PC-3 (cell line): Measurements from ENCODE around the gene EAF1.

Experiments used
- EZH2 ChIP-seq: fragments of 300-600 bp; sonication (generic); IDR thresholded peaks from one replicate; pipeline ENCODE4 v1.6.1; 2017; ENCODE audit warnings: antibody characterized with exemption, mild to moderate bottlenecking, low read length; ENCODE audit not compliant: unreplicated experiment
- TF ChIP-seq, protein P1 (sequence below): fragments of 300-600 bp; sonication (generic); conservative IDR thresholded peaks from 2 replicates; pipeline ENCODE4 v1.5.1; 2017; ENCODE audit warnings: antibody characterized with exemption, low read depth, mild to moderate bottlenecking, low read length

DNA sequence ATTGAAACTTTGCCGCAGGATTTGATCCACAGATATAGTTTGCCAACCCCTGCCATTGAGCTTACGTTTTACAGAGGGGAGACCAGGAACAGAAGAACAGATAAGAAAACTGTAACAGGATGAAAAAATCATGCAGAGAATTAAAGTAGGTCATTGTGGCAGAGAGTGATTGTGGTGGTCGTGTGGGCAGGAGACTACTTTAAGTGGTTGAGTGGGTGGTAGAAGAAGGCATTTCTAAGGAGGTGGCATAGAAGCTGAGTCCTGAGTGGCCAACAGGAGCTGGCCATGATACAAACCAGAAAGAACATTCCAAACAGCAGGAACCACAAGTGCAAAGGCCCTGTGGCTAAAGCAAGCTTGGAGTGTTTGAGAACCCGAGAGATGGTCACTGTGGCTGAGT is 59.6 kb downstream of the EAF1 start:
- TF ChIP-seq, protein P1, sequence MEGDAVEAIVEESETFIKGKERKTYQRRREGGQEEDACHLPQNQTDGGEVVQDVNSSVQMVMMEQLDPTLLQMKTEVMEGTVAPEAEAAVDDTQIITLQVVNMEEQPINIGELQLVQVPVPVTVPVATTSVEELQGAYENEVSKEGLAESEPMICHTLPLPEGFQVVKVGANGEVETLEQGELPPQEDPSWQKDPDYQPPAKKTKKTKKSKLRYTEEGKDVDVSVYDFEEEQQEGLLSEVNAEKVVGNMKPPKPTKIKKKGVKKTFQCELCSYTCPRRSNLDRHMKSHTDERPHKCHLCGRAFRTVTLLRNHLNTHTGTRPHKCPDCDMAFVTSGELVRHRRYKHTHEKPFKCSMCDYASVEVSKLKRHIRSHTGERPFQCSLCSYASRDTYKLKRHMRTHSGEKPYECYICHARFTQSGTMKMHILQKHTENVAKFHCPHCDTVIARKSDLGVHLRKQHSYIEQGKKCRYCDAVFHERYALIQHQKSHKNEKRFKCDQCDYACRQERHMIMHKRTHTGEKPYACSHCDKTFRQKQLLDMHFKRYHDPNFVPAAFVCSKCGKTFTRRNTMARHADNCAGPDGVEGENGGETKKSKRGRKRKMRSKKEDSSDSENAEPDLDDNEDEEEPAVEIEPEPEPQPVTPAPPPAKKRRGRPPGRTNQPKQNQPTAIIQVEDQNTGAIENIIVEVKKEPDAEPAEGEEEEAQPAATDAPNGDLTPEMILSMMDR, result no peak
- TF ChIP-seq EZH2, result no peak
